HG02938 (cell line): ENCODE data around the gene CTCFL.

Experiments
- ATAC-seq: cut with Tn5 transposase; IDR thresholded peaks from one replicate; pipeline ENCODE4 v1.9.1; 2021; ENCODE audit warnings: mild to moderate bottlenecking, moderate library complexity; ENCODE audit not compliant: unreplicated experiment

CTCFL gene, protein sequence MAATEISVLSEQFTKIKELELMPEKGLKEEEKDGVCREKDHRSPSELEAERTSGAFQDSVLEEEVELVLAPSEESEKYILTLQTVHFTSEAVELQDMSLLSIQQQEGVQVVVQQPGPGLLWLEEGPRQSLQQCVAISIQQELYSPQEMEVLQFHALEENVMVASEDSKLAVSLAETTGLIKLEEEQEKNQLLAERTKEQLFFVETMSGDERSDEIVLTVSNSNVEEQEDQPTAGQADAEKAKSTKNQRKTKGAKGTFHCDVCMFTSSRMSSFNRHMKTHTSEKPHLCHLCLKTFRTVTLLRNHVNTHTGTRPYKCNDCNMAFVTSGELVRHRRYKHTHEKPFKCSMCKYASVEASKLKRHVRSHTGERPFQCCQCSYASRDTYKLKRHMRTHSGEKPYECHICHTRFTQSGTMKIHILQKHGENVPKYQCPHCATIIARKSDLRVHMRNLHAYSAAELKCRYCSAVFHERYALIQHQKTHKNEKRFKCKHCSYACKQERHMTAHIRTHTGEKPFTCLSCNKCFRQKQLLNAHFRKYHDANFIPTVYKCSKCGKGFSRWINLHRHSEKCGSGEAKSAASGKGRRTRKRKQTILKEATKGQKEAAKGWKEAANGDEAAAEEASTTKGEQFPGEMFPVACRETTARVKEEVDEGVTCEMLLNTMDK

DNA sequence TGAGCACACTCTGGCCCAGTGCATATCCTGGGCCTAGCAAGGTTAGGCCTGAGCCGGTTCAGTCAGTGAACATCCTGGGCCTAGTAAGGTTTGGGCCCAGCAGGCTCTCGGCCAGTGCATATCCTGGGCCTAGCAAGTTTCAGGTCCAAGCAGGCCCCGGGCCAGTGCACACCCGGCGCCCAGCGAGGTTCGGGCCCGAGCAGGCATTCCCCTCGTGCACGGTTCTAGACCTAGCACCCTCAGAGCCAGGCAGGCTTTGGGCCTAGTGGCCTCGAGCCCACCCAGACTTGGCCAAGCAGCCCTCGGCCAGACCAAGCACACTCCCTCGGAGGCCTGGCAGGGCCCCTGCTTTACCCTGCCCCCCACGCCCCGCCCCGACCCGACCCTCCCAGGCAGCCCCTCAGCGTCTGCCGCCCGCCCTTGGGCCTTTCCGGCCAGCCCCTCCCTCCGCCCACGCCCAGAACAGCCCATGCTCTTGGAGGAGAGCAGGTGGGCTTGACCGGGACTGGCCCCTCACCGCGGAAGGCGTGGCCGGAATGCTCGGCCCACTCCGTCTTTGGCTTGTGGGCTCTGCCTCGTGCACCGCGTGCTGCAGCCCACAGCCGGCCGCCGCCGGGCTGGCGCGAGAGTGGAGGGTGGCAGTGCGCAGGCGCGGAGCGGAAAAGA is at the start of gene CTCFL:
Gene CTCFL, minus strand, starts transcription at position 630 of the 666 bp plus-strand sequence. CDS start 935 bp downstream, outside the sequence.
- no peak for ATAC-seq

- no peak for ATAC-seq
Observed at GRCh38 chr20:57573894-57574293, 49.0 kb upstream of the CTCFL start.

DNA sequence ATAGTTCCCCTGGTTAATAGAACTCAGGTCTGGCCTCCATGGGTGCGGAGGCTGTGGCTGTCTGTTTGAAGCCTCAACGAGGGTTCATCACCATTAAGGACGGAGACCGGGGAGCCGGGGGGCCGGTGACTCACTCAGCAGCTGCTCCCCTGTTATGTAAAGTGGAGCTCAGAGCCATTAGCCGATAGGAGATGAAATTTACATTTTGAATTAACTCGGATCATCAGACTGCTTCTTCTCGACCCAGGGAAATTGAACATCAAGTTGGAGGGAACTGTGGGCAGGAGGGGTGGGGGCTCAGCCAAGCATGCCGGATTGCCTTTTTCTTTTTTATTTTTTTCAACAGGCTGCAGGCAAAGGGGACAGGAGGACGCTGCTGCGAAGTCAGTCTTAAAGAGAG is 48.3 kb upstream of the CTCFL start:
- no peak for ATAC-seq

GRCh38 chr20:57571782-57572416 is 47.0 kb upstream of the CTCFL start:
- ATAC-seq = no peak

DNA sequence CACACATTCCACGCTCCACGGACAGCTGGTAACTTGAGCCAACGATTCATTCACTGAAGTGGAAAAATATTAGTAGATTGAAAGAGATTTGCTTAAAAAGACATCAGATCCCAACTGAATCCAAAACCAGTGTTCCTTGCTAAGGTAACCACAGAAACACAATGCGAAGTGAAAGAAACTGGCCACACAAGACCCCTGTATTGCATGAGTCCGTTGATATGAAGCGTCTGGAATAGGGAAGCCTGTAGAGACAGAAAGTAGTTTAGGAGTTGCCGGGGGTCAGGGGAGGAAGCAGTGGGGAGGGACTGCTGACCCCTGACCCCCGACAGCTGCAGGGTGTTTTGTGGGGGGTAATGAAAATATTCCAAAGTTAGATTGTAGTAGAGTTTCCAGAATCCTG is 46.0 kb upstream of the CTCFL start:
- ATAC-seq = no peak

DNA sequence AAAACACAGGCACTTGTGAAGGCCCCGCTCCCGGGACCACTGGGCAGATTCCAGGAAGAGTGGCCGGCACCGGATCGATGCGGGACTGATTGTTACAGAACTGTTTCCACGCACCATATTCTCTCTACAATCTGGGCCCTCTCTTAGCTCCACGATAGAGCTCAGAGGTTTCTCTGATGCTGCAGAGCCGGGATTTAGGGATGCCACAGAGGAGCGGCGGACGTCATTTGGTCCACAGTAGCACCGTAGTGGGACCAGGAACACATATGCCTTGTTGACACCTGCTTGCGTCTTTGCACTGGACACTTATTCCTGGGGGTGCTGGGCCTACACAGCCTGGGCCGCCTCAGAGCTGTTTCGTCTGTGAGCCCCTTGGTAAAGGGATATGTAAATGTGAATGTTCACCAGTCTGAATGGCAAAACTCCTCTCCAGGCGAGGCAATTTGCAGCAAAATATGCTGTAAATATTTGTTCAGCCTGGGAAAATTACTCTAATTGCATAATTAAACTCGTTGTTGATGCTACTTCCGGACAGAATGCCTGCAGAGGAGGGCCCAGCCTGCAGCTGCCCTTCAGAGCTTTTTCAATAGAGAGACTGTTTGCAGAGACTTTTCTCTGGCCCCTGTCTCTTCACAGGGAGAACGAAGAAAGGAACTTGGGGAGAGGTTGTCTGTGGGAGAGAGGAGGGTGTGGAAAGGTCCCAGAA is 45.4 kb upstream of the CTCFL start:
- no peak for ATAC-seq

DNA sequence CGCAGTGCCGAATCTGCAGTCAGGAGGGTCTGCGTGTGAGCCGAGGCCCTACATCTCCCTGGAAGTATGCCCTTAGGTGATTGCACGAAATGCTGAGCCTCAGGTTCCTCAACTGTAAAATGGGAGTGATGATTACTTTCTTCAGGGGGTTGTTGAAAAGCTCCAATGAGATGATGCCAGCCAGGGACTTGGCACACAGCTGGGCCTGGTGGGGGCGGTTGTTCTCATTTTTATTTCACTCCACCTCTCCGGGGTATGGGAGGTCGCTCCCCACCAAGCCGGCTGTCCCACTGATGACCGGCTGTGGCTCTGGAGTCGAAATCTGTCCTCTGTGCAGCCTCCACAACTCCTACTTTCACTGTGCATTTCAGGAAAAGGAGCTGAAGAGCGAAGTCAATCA is 44.0 kb upstream of the CTCFL start:
- ATAC-seq = no peak

DNA sequence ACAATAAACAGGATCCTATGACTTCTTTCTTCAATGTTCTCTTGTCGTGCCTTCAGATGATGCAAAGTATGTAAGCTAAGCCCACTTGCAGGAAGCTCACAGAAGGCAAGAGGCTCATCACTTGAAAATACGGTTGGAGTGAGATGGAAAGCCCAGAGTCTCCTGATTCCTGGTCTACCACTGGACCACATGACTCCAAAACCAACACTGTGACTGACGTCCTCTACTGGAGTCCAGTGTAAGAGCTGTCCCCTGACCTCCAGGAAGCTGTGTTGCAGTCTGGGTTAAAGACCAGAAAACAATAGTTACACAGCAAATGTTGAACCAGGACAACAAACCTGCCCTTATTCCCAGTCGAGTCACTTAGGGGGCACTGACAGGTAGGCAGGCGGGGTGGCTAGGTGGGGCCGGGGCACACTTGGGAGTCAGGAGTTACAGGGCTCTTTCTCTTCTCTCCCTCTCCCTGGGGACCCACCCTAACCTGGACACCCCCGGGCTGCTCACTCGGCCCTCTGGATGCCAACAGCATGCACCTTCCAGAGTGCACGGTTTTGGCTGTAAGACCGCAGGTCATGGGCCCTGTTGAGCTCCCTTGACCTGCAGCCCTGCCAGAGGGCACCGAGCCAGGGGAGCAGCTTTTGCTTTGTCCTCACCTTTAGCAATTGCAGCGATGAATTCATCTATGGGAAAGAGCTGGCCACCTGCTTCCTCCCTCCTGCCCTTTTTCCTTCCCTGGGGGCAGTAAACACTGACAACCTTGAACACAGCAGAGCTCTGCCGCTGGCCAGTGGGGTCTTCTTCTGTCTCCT is 43.4 kb upstream of the CTCFL start:
- ATAC-seq = no peak

GRCh38 chr20:57567471-57568079 is 42.6 kb upstream of the CTCFL start:
- no peak for ATAC-seq

GRCh38 chr20:57566803-57567459 is 42.0 kb upstream of the CTCFL start:
- no peak for ATAC-seq

DNA sequence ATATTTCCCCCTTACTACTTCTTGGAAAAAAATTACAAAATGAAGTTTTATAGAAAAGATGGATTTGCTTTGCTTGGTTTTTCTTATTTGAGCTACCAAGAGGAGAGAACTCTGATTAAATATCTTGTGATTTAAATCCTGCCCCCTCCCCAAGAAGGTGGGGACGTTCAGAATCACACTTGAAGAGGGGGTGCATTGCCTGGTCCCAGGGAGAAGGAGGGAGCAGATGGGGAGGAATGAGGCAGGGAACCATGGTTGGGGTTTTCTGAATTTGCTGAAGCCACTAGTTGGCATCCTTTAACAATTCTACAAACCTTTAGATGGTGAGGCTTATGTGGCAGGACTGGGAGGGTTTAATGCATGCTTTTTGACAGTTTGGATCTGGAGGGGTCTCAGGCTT is 41.5 kb upstream of the CTCFL start:
- ATAC-seq = no peak

- no peak for ATAC-seq
Observed at GRCh38 chr20:57564951-57565642, 40.2 kb upstream of the CTCFL start.

- ATAC-seq = no peak
Observed at GRCh38 chr20:57564180-57564802, 39.4 kb upstream of the CTCFL start.

DNA sequence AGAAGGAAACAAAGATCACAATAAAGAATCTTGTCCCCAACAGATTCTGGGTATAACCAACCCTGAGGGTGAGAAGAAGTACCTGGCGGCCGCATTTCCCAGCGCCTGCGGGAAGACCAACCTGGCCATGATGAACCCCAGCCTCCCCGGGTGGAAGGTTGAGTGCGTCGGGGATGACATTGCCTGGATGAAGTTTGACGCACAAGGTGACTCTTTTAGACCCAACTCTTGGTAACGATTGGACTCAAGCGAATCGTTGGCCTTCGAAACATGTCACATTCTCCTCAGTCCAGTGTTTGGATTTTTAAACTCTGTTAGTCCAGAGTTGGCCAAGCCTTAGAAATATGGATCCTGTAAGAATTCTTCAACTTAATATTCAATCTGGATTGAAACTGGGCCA is 38.6 kb upstream of the CTCFL start:
- no peak for ATAC-seq

GRCh38 chr20:57562541-57563465 is 37.9 kb upstream of the CTCFL start:
- ATAC-seq = no peak

GRCh38 chr20:57561356-57562279 is 36.7 kb upstream of the CTCFL start:
- no peak for ATAC-seq
